Neural cell (in vitro differentiated cells): ENCODE data around the gene IL1RAPL2.

ENCODE experiments used
- MXI1 ChIP-seq: fragments of 450-650 bp; conservative IDR thresholded peaks from 2 replicates; pipeline ENCODE4 v1.6.1; 2014; ENCODE audit warnings: antibody characterized with exemption, mild to moderate bottlenecking; ENCODE audit not compliant: poor library complexity, severe bottlenecking
- TF ChIP-seq, protein P1 (sequence below): fragments of 450-650 bp; IDR thresholded peaks from 2 replicates; pipeline ENCODE4 v1.5.1; 2014; ENCODE audit warnings: antibody characterized with exemption, mild to moderate bottlenecking, moderate library complexity; ENCODE audit not compliant: poor library complexity, severe bottlenecking

DNA sequence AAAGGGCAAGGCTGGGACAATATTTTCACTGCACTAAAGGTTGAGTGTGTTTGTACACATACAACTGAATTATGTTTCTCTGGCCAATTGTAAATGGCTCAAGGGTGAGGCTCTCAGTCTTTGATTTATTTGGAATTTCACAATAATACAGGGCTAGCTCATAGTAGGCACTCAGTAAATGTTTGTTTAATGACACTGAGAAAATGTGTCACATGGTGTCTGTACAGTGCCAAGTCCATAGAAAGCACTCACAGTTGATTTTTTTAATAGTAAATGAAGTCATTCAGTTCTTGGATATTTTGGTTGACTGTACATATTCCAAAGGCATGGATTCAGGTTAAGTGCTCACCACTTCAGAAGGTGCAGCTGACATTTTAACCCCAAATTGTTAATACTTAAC is 176.4 kb downstream of the IL1RAPL2 start:
- TF ChIP-seq, protein P1, sequence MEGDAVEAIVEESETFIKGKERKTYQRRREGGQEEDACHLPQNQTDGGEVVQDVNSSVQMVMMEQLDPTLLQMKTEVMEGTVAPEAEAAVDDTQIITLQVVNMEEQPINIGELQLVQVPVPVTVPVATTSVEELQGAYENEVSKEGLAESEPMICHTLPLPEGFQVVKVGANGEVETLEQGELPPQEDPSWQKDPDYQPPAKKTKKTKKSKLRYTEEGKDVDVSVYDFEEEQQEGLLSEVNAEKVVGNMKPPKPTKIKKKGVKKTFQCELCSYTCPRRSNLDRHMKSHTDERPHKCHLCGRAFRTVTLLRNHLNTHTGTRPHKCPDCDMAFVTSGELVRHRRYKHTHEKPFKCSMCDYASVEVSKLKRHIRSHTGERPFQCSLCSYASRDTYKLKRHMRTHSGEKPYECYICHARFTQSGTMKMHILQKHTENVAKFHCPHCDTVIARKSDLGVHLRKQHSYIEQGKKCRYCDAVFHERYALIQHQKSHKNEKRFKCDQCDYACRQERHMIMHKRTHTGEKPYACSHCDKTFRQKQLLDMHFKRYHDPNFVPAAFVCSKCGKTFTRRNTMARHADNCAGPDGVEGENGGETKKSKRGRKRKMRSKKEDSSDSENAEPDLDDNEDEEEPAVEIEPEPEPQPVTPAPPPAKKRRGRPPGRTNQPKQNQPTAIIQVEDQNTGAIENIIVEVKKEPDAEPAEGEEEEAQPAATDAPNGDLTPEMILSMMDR: no peak
- TF ChIP-seq MXI1: no peak
